Progenitor cell of endocrine pancreas (in vitro differentiated cells): ENCODE data around the gene JTB. TPM values are rescaled to one million over a fixed set of nuclear protein-coding genes. Genes with fewer than 3 reads are reported as not detected.

Source experiments
- DNase-seq: peaks from one replicate; pipeline ENCODE4 v3.0.0; 2021; ENCODE audit warnings: low spot score; ENCODE audit not compliant: unreplicated experiment
- H3K27ac Mint-ChIP-seq: 2 replicates; pipeline ENCODE4 v1.8.0; 2021; ENCODE audit warnings: mild to moderate bottlenecking, moderate library complexity, mixed read lengths
- H3K27me3 Mint-ChIP-seq: 2 replicates; pipeline ENCODE4 v1.8.0; 2021; ENCODE audit warnings: mixed read lengths
- H3K36me3 Mint-ChIP-seq: 2 replicates; pipeline ENCODE4 v1.8.0; 2022; ENCODE audit warnings: mixed read lengths; ENCODE audit not compliant: insufficient read depth
- H3K4me1 Mint-ChIP-seq: 2 replicates; pipeline ENCODE4 v1.8.0; 2021; ENCODE audit warnings: low read depth, mixed read lengths
- H3K4me3 Mint-ChIP-seq: 2 replicates; pipeline ENCODE4 v1.8.0; 2021; ENCODE audit warnings: low read depth, mild to moderate bottlenecking, moderate library complexity, mixed read lengths
- H3K9me3 Mint-ChIP-seq: 2 replicates; pipeline ENCODE4 v1.8.0; 2021; ENCODE audit warnings: low read depth, mixed read lengths
- CTCF ChIP-seq: fragments of 200-600 bp; sonication (generic); IDR thresholded peaks from one replicate; pipeline ENCODE4 v1.5.0; 2021; ENCODE audit warnings: antibody characterized with exemption, mild to moderate bottlenecking; ENCODE audit not compliant: unreplicated experiment
- total RNA-seq: library from RNA; stranded (reverse); gene quantifications from 2 replicates; pipeline ENCODE4 v1.2.1, GENCODE V29; 2021

JTB gene
- total RNA-seq, 1 donor from 2014 or later = 75.0 TPM

- Mint-ChIP-seq H3K4me3 (no peak overlapping the region), H3K27ac (no peak overlapping the region), H3K36me3 (peaks cover 6% of the 10 kb centered on the region), H3K9me3 (no peaks in the 10 kb centered on the region), H3K4me1 (no peaks in the 10 kb centered on the region), H3K27me3 (no peaks in the 10 kb centered on the region)
- no peak for TF ChIP-seq CTCF
- no peak for DNase-seq
Observed at GRCh38 chr1:153936011-153936802, 41.3 kb downstream of the JTB start.

GRCh38 chr1:153934746-153935145, 42.7 kb downstream of the JTB start:
- Mint-ChIP-seq H3K9me3 (no peaks in the 10 kb centered on the region), H3K27ac (no peak overlapping the region), H3K36me3 (peaks cover 6% of the 10 kb centered on the region), H3K4me3 (no peak overlapping the region), H3K4me1 (no peaks in the 10 kb centered on the region), H3K27me3 (no peaks in the 10 kb centered on the region)
- no peak for TF ChIP-seq CTCF
- DNase-seq = no peak

- H3K27ac Mint-ChIP-seq = no peak overlapping the region
- H3K4me1 Mint-ChIP-seq = no peaks in the 10 kb centered on the region
- no peaks in the 10 kb centered on the region for H3K9me3 Mint-ChIP-seq
- DNase-seq = no peak
- H3K4me3 Mint-ChIP-seq = no peak overlapping the region
- no peak for TF ChIP-seq CTCF
- no peaks in the 10 kb centered on the region for H3K27me3 Mint-ChIP-seq
- H3K36me3 Mint-ChIP-seq = peaks cover 6% of the 10 kb centered on the region
Observed at GRCh38 chr1:153933955-153934354, 43.5 kb downstream of the JTB start.

GRCh38 chr1:153933430-153933829, 44.0 kb downstream of the JTB start:
- Mint-ChIP-seq H3K27ac (no peak overlapping the region), H3K4me1 (no peaks in the 10 kb centered on the region), H3K4me3 (no peak overlapping the region), H3K9me3 (no peaks in the 10 kb centered on the region), H3K36me3 (peaks cover 6% of the 10 kb centered on the region), H3K27me3 (no peaks in the 10 kb centered on the region)
- TF ChIP-seq CTCF = no peak
- DNase-seq = no peak

- Mint-ChIP-seq H3K9me3 (no peaks in the 10 kb centered on the region), H3K4me1 (no peaks in the 10 kb centered on the region), H3K36me3 (peaks cover 6% of the 10 kb centered on the region), H3K4me3 (no peak overlapping the region), H3K27me3 (no peaks in the 10 kb centered on the region), H3K27ac (no peak overlapping the region)
- no peak for DNase-seq
- TF ChIP-seq CTCF = no peak
Observed at GRCh38 chr1:153932156-153933131, 45.0 kb downstream of the JTB start.
